ENCODE measurements around the gene ARAP1. TPM values are rescaled to one million over a fixed set of nuclear protein-coding genes. Genes with fewer than 3 reads are reported as not detected.
"Not testable (repeated sequence)": the region's sequence is repeated elsewhere in the genome, so short reads cannot be mapped to it uniquely, and the experiment has no call there.

The ARAP1 gene
- 10 to 100 TPM in 2 of 3 donors, 1 to 10 TPM in 1; 4.7 to 34.6 (median 16.4) TPM for polyA plus RNA-seq

- H3K9me3 Mint-ChIP-seq: no peaks in the 10 kb centered on the region
- peak within 1 kb of the TSS; percentile 93 to 99 (median 95) for H3K27ac Mint-ChIP-seq
- peaks cover 6 to 11% (median 9%) of the 10 kb centered on the region in 3 donors for H3K27me3 Mint-ChIP-seq (ENCODE audit: low read depth in 3 of 3)
- H3K4me1 Mint-ChIP-seq: peaks cover 47 to 55% of the 10 kb centered on the region in 2 donors
- peak; percentile 80 to 86 (median 83) for DNase-seq
- H3K36me3 Mint-ChIP-seq: peaks cover 0 to 11% (median 4%) of the 10 kb centered on the region in 3 donors
- peak within 1 kb of the TSS; percentile 87 to 98 (median 93) for H3K4me3 Mint-ChIP-seq
Measured at GRCh38 chr11:72752088-72752914, at the start of gene ARAP1. ARAP1 (minus strand) TSS chr11:72752408; CDS start chr11:72727128, 25,280 bp downstream.

- no peak for DNase-seq
- peaks cover 0 to 3% (median 0%) of the 10 kb centered on the region in 3 donors for H3K36me3 Mint-ChIP-seq
- H3K4me3 Mint-ChIP-seq: no peak overlapping the region
- no peaks in the 10 kb centered on the region for H3K9me3 Mint-ChIP-seq
- peaks cover 0 to 2% (median 0%) of the 10 kb centered on the region in 3 donors for H3K27me3 Mint-ChIP-seq (ENCODE audit: low read depth in 3 of 3)
- peaks cover 2 to 5% of the 10 kb centered on the region in 2 donors for H3K4me1 Mint-ChIP-seq
- no peak overlapping the region for H3K27ac Mint-ChIP-seq
Measured at GRCh38 chr11:72799441-72799840, 47.2 kb upstream of the ARAP1 start.

GRCh38 chr11:72798361-72798760 lies 46.2 kb upstream of the ARAP1 start:
- no peak overlapping the region for H3K4me3 Mint-ChIP-seq
- H3K27me3 Mint-ChIP-seq (ENCODE audit: low read depth in 3 of 3): peaks cover 4 to 9% (median 5%) of the 10 kb centered on the region in 3 donors
- no peaks in the 10 kb centered on the region for H3K9me3 Mint-ChIP-seq
- H3K4me1 Mint-ChIP-seq: peaks cover 9 to 15% of the 10 kb centered on the region in 2 donors
- peaks cover 0 to 3% (median 0%) of the 10 kb centered on the region in 3 donors for H3K36me3 Mint-ChIP-seq
- no peak overlapping the region for H3K27ac Mint-ChIP-seq
- DNase-seq: no peak

GRCh38 chr11:72793425-72794367 lies 41.5 kb upstream of the ARAP1 start, which contains the start of gene STARD10:
STARD10 (minus strand) TSS chr11:72794047; CDS start chr11:72781181, 12,866 bp downstream.
- DNase-seq: peak; percentile 95 to 97 (median 97)
- Mint-ChIP-seq H3K4me3 (peak within 1 kb of the TSS; percentile 96 to 99 (median 98)), H3K9me3 (no peaks in the 10 kb centered on the region), H3K27me3 (ENCODE audit: low read depth in 3 of 3) (peaks cover 4 to 9% (median 9%) of the 10 kb centered on the region in 3 donors), H3K27ac (peak within 1 kb of the TSS; percentile 97 to 100 (median 99)), H3K36me3 (peaks cover 0 to 3% (median 0%) of the 10 kb centered on the region in 3 donors), H3K4me1 (peaks cover 18 to 22% of the 10 kb centered on the region in 2 donors)

DNA sequence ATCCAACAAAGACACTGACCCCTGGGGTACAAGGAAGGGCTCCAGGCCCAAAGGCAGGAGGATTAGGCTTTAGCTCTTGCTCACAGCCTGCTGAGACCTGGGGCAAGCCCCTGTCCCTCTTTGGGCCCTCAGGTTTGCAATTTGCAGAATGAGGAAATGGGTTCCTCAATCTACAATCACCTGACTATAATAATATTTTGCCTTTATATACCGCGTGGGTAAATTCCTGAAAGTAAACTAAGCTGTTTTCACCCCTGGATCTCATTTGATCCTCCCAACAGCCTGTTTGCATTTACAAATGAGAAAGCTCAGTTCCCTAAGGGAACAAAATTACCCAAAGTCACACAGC lies 40.8 kb upstream of the ARAP1 start:
- H3K36me3 Mint-ChIP-seq: peaks cover 0 to 3% (median 0%) of the 10 kb centered on the region in 3 donors
- H3K4me1 Mint-ChIP-seq: peaks cover 18 to 23% of the 10 kb centered on the region in 2 donors
- no peak for DNase-seq
- peaks cover 4 to 9% (median 9%) of the 10 kb centered on the region in 3 donors for H3K27me3 Mint-ChIP-seq (ENCODE audit: low read depth in 3 of 3)
- H3K4me3 Mint-ChIP-seq: peak overlapping the region; percentile 96 to 99 (median 98)
- H3K27ac Mint-ChIP-seq: peak overlapping the region; percentile 97 to 100 (median 99)
- no peaks in the 10 kb centered on the region for H3K9me3 Mint-ChIP-seq

DNA sequence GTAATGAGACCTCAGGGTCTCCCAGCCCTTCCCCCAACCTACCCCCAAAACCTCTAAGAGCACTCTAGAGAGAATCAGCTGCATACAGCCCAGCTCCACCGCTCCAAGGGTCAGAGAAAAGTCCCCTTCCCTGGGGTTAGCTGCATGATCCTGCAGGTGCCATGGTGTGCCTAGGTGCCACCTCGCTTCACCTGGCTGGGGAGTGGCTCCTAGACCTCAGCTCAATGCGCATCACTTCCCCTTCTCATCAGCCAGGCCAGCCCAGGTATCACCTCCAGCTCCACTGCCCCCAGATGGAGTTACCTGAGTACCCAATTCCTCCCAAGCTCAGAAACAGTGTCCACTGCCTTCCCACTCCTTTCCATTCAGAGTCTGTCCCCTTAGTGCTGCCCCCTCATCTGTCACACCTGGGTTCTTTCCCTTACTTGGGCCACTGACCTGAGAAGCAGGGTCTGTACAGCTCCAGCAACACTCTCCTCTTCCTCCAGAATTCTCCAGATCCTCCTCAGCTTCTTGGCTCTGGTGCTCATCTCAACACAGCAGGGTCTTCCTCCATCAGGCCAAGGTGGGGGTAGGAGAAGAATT lies 40.3 kb upstream of the ARAP1 start:
- no peak for DNase-seq
- H3K9me3 Mint-ChIP-seq: no peaks in the 10 kb centered on the region
- no peak overlapping the region for H3K4me3 Mint-ChIP-seq

DNA sequence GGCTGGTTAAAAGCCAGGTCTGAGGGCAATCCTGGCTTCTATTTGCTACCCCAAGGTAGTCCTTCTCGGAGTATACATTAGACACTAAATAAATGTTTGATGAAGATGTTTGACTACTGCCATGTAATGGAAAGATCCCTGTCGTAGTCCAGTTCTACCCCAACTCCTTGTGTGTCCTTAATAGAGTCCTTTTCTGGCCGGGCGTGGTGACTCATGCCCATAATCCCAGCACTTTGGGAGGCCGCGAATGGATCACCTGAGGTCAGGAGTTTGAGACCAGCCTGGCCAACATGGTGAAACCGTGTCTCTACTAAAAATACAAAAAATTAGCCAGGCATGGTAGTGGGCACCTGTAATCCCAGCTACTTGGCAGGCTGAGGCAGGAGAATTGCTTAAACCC lies 39.0 kb upstream of the ARAP1 start:
- Mint-ChIP-seq H3K27me3 (ENCODE audit: low read depth in 3 of 3) (peaks cover 4 to 11% (median 9%) of the 10 kb centered on the region in 3 donors), H3K4me1 (peaks cover 18 to 28% of the 10 kb centered on the region in 2 donors)
- not testable (repeated sequence) for DNase-seq, H3K4me3 Mint-ChIP-seq, H3K36me3 Mint-ChIP-seq, H3K9me3 Mint-ChIP-seq, H3K27ac Mint-ChIP-seq

More for the DNA sequence above, 40.3 kb upstream of the ARAP1 start:
- Mint-ChIP-seq H3K27me3 (ENCODE audit: low read depth in 3 of 3) (peaks cover 4 to 9% (median 9%) of the 10 kb centered on the region in 3 donors), H3K36me3 (no peaks in the 10 kb centered on the region), H3K27ac (peak overlapping the region; percentile 39 to 100 (median 99)), H3K4me1 (peaks cover 18 to 28% of the 10 kb centered on the region in 2 donors)

DNA sequence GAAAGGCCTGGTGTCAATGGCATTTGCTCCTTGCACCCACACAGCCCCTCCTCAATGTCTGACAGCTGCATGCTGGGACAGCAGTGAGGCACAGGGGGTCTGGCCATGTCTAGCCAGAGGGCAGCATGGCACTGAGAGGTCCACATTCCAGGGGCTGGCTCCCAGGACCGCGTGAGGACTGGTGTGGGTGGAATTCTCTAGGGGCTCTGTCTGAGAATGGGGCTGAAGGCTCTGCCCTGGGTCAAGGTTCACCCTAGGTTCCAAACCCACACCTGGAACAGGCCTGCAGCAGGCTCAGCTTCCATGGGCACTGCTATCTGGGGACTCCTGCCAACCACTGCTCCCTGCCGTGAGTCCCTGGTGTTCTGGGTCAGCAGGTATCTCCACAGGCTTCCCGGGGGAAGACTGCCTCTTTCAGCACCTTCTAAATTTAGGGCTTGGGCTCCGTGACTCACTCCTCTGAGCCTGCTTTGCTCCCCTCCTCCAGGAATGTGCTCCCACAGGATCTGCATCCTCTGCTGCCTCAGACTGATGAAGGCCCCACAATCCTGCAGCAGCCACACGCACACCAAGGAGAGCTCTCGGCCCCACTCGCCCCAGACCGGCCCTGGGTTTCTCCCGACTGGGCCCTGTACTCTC lies 37.4 kb upstream of the ARAP1 start:
- no peak overlapping the region for H3K4me3 Mint-ChIP-seq
- H3K27ac Mint-ChIP-seq: peak overlapping the region in 1 of 6 donors; percentile 31
- no peak for DNase-seq
- H3K4me1 Mint-ChIP-seq: peaks cover 18 to 25% of the 10 kb centered on the region in 2 donors
- H3K27me3 Mint-ChIP-seq (ENCODE audit: low read depth in 3 of 3): peaks cover 4 to 11% (median 9%) of the 10 kb centered on the region in 3 donors
- H3K9me3 Mint-ChIP-seq: no peaks in the 10 kb centered on the region
- no peaks in the 10 kb centered on the region for H3K36me3 Mint-ChIP-seq

DNA sequence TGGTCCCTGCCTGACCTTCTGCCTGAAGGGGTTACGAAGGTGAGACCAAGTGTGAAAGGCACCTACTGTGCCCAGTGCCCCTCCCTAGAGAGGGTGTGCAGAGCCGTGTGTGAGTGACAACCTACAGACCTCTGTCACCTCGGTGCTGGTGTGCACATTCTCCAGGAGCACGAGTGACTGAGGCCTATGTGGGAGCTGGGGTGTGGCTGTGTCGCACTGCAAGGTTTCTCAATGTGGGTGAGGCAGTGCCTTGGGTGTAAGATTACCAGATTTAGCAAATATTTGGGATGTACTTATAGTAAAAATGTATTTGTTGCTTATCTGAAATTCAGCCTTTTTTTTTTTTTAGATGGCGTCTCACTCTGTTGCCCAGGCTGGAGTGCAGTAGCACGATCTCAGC lies 36.0 kb upstream of the ARAP1 start:
- peaks cover 8 to 11% of the 10 kb centered on the region in 2 donors for H3K4me1 Mint-ChIP-seq
- no peaks in the 10 kb centered on the region for H3K9me3 Mint-ChIP-seq
- no peaks in the 10 kb centered on the region for H3K36me3 Mint-ChIP-seq
- no peak for DNase-seq
- H3K4me3 Mint-ChIP-seq: no peak overlapping the region
- peaks cover 0 to 5% (median under 1%) of the 10 kb centered on the region in 3 donors for H3K27me3 Mint-ChIP-seq (ENCODE audit: low read depth in 3 of 3)
- no peak overlapping the region for H3K27ac Mint-ChIP-seq

DNA sequence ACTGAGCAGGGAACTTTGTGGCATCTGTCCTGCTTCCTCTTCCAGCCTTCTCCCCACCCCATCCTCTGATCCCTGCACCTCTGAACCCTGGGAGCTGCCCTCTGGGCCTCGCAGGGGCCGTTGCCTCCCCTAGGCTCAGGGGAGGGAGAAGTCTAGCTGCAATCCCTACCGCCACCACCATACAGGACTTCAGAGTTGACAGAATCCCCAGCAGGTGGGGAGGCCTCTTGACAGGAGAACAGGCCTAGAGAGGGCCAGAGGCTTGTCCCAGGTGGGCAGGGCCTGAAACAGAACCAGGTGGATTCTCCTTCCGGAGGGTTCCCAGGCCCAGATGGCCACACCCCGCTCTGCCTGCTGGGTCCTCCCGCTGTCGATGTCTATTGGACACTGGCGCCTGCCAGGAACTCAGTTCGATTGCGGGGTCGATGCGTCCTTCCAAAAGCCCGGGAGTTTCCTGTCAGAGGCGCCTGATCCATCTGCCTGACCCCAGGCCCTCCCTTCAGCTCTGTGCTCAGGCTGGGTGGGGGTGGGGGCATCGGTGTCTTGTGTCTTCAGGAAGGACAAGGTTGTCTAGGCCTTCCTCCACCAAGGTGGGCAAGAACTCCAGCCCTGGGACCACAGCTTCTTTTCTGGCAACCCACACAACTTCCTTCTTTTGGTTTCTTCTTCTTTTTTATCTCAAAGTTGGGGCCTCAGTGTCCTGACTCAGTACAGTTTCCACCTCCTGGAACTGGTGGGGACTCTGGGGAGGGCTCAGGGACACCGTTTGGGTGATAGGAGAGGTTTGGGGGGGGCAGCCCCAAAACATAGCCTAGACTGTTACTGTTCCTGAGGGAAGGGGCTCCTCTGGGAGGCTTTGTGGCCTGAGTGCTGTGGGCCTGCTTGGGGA lies 35.3 kb upstream of the ARAP1 start:
- peak overlapping the region in 2 of 6 donors; percentile 54 to 71 for H3K27ac Mint-ChIP-seq
- DNase-seq: no peak
- H3K36me3 Mint-ChIP-seq: no peaks in the 10 kb centered on the region
- H3K4me1 Mint-ChIP-seq: peaks cover 6 to 11% of the 10 kb centered on the region in 2 donors
- peak overlapping the region in 2 of 5 donors; percentile 9 to 39 for H3K4me3 Mint-ChIP-seq
- peaks cover 0 to 2% (median under 1%) of the 10 kb centered on the region in 3 donors for H3K27me3 Mint-ChIP-seq (ENCODE audit: low read depth in 3 of 3)
- H3K9me3 Mint-ChIP-seq: no peaks in the 10 kb centered on the region

DNA sequence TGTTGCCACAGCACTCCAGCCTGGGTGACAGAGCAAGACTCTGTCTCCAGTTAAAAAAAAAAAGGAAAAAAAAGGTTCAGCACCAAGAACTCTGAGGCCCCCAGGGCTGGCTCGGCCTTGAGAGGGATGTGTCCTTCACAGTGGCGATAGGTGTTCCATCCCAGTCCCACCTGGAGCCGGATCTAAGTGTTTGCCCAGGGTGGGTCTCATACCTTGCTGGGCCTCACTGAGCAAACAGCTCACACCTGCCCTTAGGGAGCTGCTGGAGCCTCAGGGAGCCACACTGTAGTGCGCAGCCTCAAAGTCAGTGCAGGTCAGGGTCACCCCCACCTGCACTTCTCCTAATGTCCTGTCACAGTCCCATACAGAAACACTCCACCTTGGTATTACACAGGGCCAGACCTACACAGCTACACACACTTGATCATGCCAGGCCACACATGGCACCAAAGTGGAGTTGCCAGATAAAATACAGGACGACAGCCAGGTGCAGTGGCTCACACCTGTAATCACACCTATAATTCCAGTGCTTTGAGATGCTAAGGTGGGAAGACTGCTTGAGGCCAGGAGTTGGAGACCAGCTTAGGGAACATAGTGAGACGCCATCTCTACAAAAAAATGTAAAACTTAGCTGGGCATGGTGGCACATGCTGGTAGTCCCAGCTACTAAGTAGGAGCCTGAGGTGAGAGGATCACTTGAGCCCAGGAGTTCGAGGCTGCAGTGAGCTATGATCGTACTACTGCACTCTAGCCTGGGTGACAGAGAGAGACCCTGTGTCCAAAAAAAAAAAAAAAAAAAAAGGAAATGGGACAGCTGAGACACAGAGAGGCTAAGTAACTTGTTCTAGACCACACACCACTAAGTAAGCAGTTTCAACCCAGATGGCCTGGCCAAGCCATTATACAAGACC lies 34.4 kb upstream of the ARAP1 start:
- peaks cover 0 to 2% (median 2%) of the 10 kb centered on the region in 3 donors for H3K27me3 Mint-ChIP-seq (ENCODE audit: low read depth in 3 of 3)
- H3K27ac Mint-ChIP-seq: peak overlapping the region in 1 of 6 donors; percentile 71
- no peaks in the 10 kb centered on the region for H3K36me3 Mint-ChIP-seq
- no peak overlapping the region for H3K4me3 Mint-ChIP-seq
- DNase-seq: no peak
- H3K4me1 Mint-ChIP-seq: peaks cover 10 to 19% of the 10 kb centered on the region in 2 donors
- H3K9me3 Mint-ChIP-seq: no peaks in the 10 kb centered on the region
